DMS53 treated with DMSO at 0.1 percent for 48 hours (cell line): ENCODE results near the gene CITED1.

Experiments used
- DNase-seq: peaks from one replicate; lab custom pipeline; 2025; ENCODE audit not compliant: unreplicated experiment; lab: John Stamatoyannopoulos, UW

The CITED1 gene

GRCh38 chrX:72309297-72310071, 3.8 kb upstream of the CITED1 start:
- DNase-seq: no peak

GRCh38 chrX:72308566-72309296, 3.0 kb upstream of the CITED1 start:
- DNase-seq: peak; percentile 38

DNA sequence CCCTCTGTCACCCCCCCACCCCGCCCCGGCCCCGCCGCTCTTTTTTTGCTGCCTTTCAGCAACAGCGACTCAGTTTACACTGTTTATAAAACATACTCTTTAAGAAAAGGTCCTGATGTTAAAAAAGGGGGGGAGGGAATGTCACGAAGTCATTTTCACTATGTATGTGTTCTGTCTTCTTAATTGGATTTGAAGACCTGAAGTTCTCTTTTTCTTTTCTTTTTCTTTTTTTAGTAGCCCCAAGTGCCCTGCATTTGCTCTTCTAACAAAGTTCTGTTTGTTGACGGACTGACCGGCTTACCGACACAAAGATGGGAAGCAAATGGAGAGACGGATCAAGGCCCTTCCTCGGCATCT, 2.5 kb upstream of the CITED1 start:
- DNase-seq: no peak

DNA sequence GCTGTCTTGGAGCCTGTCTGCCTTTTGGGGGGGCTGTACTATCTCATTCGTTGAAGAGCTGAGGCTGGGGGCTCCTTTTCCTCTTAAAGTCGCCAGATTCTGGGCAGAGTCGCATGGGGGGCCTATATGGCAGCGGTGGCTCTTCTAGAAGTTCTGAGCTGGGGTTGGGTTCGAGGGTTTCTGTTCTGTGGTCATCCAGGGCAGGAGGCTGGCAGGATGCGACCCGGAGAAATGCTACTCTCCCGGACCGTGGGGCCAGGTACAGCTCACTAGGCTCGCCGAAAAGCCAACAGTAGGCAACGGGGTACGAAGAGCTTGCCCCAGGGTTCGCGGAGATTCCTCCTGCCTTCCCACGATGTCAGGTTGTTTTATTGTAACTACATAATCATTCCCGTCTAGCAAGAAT, 1.9 kb upstream of the CITED1 start:
- DNase-seq: no peak

DNA sequence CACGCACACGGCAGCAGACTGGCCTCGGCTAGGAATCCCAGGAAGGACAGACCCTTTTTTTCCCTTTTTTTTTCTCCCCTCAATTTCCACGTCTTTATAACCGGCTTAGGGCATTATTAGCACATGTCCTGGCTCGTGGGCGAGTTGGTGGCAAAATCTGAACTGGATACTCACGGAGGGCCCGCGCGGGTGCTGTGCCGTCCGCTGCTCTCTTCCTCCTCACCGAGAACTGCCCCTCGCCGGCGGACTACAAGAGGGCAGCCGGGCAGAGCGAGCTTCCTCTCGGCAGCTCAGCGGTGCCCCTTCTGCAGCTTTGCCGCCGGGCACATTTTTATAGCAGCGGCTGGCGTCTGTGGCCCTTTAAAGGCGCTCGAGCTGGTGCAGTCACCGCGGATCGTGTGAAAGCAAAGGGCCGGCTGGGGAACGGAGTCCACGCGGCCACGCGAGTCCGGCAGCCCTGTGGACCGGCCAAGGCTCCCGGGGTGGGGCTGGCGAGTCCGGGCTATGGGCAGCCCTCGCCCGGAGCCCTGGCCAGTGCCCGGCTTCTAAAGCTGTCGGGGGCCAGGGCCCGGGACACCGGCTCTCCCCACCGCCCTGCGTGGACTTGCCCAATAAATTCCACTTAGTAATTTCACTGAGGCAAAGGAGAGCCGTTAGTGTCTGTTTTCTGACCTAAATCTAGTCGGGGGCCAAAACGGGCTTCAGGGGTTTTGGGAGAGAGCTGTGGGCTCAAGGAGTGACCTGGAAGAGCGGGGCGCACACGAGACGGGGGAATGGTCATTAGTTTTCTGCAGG, 1.3 kb upstream of the CITED1 start:
- DNase-seq: peak; percentile 56

DNA sequence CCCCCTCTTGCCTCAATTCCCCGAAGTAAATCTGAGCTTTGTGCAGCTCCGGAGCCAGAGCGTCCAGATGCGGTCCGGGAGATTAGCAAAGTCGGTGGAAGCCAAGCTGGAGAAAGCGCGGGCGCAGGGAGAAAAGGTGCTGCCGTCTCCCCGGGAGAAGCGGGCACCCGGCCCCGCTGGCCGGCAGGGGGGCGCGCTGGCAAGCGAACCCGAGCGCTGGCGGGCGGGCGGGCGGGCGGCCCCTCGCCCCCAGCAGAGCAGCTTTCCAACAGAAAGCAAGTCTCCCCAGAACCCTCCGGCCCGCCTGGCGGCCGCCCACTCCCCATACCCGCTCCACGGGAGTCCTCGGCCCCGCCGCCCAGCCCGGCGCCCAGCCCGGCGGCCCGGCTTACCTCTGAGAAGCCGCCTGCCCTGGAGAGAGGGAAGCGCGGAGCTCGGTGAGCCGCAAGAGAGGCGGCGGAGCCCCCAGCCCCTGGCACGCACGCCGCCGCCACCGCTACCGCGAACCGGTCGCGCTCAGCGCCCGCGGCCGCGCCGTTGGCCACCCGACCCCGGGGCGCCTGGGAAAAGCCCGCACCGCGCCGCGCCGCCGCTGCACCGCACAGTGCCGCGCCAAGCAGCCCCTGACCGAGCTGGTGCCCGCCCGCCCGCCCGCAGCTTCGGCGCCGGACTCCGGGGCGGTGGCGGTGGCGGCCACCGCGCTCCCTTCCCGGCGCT, 529 bp upstream of the CITED1 start:
- DNase-seq: no peak

GRCh38 chrX:72304877-72305276, 837 bp downstream of the CITED1 start:
- DNase-seq: no peak

DNA sequence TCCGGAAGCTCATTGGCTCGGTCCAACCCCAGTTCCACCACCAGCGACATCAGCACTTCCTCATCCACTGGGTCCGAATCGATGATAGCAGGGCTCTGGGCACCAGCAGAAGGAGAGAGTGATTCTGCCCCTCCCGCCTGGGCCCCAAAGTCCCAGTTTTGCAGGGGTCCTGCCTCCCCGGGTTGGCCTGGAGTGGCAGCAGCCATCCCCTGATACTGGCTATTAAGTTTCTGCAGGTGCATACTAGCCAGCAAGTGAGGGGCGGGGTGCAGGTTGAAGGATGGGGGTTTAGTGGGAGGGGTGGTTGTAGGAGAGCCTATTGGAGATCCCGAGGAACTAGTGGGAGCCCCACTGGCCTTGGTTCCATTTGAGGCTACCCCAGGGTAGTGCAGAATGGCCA, 3.9 kb downstream of the CITED1 start:
- no peak for DNase-seq

- DNase-seq: no peak
Observed at GRCh38 chrX:72299891-72300630, 5.7 kb downstream of the CITED1 start.

DNA sequence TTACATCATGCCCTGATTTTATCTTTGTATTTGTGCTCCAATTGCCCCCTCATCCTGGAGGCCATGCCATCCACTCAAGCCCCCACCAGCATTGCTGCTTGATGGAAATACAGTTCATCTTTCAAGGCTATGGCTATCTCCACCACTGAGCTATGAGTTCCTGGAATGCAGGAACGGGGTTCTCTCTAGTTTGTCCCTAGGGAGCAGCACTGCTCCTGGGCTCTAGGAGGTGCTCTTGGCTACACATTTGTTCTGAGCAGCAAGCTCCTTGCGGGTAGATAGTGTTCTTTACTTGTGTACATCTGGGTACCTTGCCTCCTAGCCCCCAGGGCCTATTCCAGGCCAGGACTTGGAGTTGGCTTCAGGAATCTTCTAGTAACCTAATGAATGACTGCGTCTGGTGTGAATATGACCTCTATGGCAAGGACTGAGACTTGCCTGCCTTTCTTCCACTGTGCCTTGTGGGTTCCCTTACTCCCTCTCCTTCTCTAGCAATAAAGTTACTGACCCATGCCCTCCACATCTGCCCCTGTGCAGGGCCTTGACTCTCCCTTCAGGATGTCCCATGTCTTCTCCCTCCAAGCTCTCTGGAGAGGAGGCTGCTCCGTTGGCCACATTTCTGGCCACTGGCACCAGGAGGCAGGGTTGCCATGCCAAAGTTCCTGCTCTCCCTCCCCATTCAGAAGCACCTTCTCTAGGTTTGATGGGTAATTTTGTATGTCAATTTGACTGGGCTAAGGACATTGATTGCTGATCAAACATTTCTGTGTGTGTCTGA, 7.6 kb downstream of the CITED1 start:
- DNase-seq: no peak

- DNase-seq: no peak
Observed at GRCh38 chrX:72296991-72297390, 8.7 kb downstream of the CITED1 start.

GRCh38 chrX:72295745-72296144, 10.0 kb downstream of the CITED1 start:
- DNase-seq: no peak

DNA sequence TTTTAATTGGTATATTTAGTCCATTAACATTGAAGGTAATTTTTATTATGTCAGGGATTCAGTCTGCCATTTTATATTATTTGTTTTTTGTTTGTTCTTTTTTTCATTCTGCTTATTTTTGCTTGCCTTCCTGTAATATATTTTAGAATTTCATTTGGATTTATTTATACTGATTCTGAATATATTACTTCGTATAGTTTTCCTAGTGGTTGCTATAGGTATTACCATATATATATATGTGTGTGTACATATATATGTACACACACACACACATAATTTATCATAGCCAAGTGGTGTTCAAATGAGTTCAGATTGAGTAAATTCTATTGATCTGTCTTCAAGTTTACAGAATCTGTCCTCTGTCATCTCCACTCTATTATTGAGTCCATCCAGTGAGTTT, 11.2 kb downstream of the CITED1 start:
- DNase-seq: no peak

DNA sequence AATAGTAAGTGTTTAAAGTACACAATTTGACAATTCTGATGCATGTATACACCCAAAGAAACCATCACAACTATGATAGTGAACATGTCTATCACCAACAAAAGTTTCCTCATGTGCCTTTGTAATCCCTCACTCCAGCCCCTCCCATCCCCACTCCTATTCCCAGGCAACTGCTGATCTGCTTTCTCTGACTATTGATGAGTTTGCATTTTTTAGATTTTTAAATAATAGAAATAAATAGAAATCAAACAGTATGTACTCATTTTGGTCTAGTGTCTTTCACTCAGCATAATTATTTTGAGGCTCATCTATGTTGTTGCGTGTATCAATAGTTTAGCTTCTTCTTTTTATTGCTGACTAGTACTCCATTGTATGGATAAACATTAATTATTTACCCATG, 23.4 kb downstream of the CITED1 start:
- no peak for DNase-seq

- DNase-seq: no peak
Observed at GRCh38 chrX:72280321-72280845, 25.3 kb downstream of the CITED1 start.

- no peak for DNase-seq
Observed at GRCh38 chrX:72276478-72276953, 29.2 kb downstream of the CITED1 start.

DNA sequence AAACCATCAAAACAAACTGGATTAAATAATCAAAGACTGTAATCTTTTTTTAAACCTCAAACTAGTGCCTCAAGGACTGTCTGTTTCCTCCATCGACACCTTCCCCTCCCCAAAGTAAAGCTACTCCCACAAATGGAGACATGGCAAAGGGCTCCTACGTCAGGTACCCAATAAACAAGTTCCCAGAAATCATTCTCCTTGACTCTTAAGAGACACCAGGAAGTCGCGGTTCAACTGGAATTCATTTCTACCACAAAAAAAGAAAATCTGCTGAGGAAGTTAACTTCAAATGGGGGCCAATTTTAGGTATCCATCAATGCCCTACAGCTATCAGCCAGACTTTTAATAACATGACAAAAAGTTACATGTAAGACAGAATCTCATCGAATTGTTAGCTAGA, 31.2 kb downstream of the CITED1 start:
- DNase-seq: no peak

DNA sequence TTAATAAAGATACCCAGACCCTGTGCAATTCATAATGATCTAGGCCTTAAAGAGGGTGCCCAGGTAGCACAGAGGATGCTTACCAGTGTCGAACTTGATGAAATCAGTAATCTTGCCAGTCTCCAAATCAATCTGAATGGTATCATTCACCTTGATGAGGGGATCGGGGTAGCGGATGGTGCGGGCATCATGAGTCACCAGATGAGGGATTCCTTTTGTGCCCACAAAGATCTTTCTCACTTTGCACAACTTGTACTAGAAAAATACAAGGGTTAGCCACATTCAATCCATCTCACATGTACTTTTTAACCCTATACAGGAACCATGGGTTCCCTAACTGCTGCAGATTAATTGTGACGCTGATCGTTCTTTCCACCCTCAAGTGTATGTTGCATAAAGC, 32.0 kb downstream of the CITED1 start:
- no peak for DNase-seq

GRCh38 chrX:72272868-72273267, 32.8 kb downstream of the CITED1 start:
- DNase-seq: no peak
